Fibroblast of skin of right quadriceps (primary cell): ENCODE measurements around the gene LTC4S.

ENCODE experiments used
- DNase-seq: peaks from one replicate; pipeline ENCODE4 v3.0.0-alpha.2; 2013

The LTC4S gene

GRCh38 chr5:179812135-179812825 is 18.5 kb downstream of the LTC4S start:
- no peak for DNase-seq

- DNase-seq, result no peak
Measured at GRCh38 chr5:179812997-179813607, 19.3 kb downstream of the LTC4S start.

GRCh38 chr5:179814090-179814489 is 20.3 kb downstream of the LTC4S start:
- no peak for DNase-seq

GRCh38 chr5:179815491-179816249 is 21.9 kb downstream of the LTC4S start:
- DNase-seq, result no peak

GRCh38 chr5:179816401-179816795 is 22.6 kb downstream of the LTC4S start:
- no peak for DNase-seq

GRCh38 chr5:179816796-179817469 is 23.1 kb downstream of the LTC4S start:
- no peak for DNase-seq

- no peak for DNase-seq
Measured at GRCh38 chr5:179817470-179817840, 23.7 kb downstream of the LTC4S start.

- no peak for DNase-seq
Measured at GRCh38 chr5:179817890-179818745, 24.3 kb downstream of the LTC4S start.

GRCh38 chr5:179818746-179819295 is 25.0 kb downstream of the LTC4S start:
- DNase-seq, result peak; percentile 85

- peak; percentile 44 for DNase-seq
Measured at GRCh38 chr5:179819296-179820126, 25.7 kb downstream of the LTC4S start.

- no peak for DNase-seq
Measured at GRCh38 chr5:179820127-179820482, 26.3 kb downstream of the LTC4S start.

GRCh38 chr5:179820483-179821297 is 26.9 kb downstream of the LTC4S start, which contains the start of gene SQSTM1:
Gene SQSTM1, plus strand, starts transcription at chr5:179820905. Its CDS starts 32 bp downstream, at chr5:179820937.
- peak; percentile 78 for DNase-seq

- DNase-seq, result peak; percentile 88
Measured at GRCh38 chr5:179821298-179822058, 27.7 kb downstream of the LTC4S start.

- DNase-seq, result no peak
Measured at GRCh38 chr5:179822059-179822432, 28.3 kb downstream of the LTC4S start.

GRCh38 chr5:179822444-179822990 is 28.7 kb downstream of the LTC4S start:
- DNase-seq, result no peak

GRCh38 chr5:179823937-179824744 is 30.4 kb downstream of the LTC4S start:
- no peak for DNase-seq

GRCh38 chr5:179824745-179825112 is 30.9 kb downstream of the LTC4S start:
- no peak for DNase-seq

- DNase-seq, result no peak
Measured at GRCh38 chr5:179825655-179826182, 31.9 kb downstream of the LTC4S start.
